SK-N-SH (cell line): ENCODE measurements around the gene COG8. TPM values are rescaled to one million over a fixed set of nuclear protein-coding genes. Genes with fewer than 3 reads are reported as not detected.

Source experiments
- CTCF ChIA-PET: fragments of 300-600, 350-600 bp; formaldehyde crosslinking; extraction: SDS; loops from one replicate; lab custom pipeline; 2021; lab: Yijun Ruan, JAX
- POLR2A ChIA-PET: fragments of 350-600 bp; sonication (Branson Sonifier 250); formaldehyde crosslinking; extraction: SDS; loops from one replicate; lab custom pipeline; 2020; ENCODE audit warnings: antibody characterized with exemption, inconsistent platforms; lab: Yijun Ruan, JAX
- DNase-seq: peaks from one replicate; pipeline ENCODE4 v3.0.0; 2012
- H2AFZ ChIP-seq: fragments of 200-600 bp; sonication (generic); 2 replicates; pipeline ENCODE4 v1.8.1; 2016; ENCODE audit warnings: antibody characterized with exemption, mild to moderate bottlenecking, low read depth
- H3F3A ChIP-seq: fragments of 200-600 bp; sonication (generic); replicated peaks from 2 replicates; pipeline ENCODE3; 2016; ENCODE audit warnings: antibody characterized with exemption, mild to moderate bottlenecking; ENCODE audit not compliant: insufficient read depth
- H3K27ac ChIP-seq, 2 experiments: fragments of 200-500 bp in 1 of 2; fragments of 200-600 bp in 1 of 2; sonication (Bioruptor generic) in 1 of 2; sonication (generic), shearing (Covaris generic) in 1 of 2; 2 replicates each; pipeline versions ENCODE4 v1.5.1 to v1.6.1; 2014 to 2016; ENCODE audit warnings: low read depth in 2 of 2, inconsistent platforms in 1 of 2, low read length in 1 of 2, mild to moderate bottlenecking in 1 of 2, mixed read lengths in 1 of 2
- H3K27me3 ChIP-seq: fragments of 200-600 bp; sonication (generic), shearing (Covaris generic); 2 replicates; pipeline ENCODE4 v1.6.1; 2016; ENCODE audit warnings: mixed run types; ENCODE audit not compliant: insufficient read depth
- H3K36me3 ChIP-seq, 2 experiments: fragments of 200-500 bp in 1 of 2; fragments of 200-600 bp in 1 of 2; sonication (Bioruptor generic) in 1 of 2; sonication (generic) in 1 of 2; replicated peaks in 1 of 2; 2 replicates each; pipeline versions ENCODE3 to v1.5.1; 2014 to 2016; ENCODE audit warnings: low read length in 1 of 2, mild to moderate bottlenecking in 1 of 2; ENCODE audit not compliant: insufficient read depth in 2 of 2, control insufficient read depth in 1 of 2
- H3K4me1 ChIP-seq, 2 experiments: fragments of 200-500 bp in 1 of 2; fragments of 200-600 bp in 1 of 2; sonication (Bioruptor generic) in 1 of 2; sonication (generic), shearing (Covaris generic) in 1 of 2; 2 replicates each; pipeline versions ENCODE4 v1.5.1 to v1.6.1; 2014 to 2016; ENCODE audit warnings: low read depth in 1 of 2, low read length in 1 of 2, mixed run types in 1 of 2; ENCODE audit not compliant: insufficient read depth in 2 of 2, control insufficient read depth in 1 of 2
- H3K4me2 ChIP-seq: fragments of 200-600 bp; sonication (generic), shearing (Covaris generic); 2 replicates; pipeline ENCODE4 v1.6.1; 2017; ENCODE audit warnings: mixed run types
- H3K4me3 ChIP-seq, 2 experiments: fragments of 200-500 bp in 1 of 2; fragments of 200-600 bp in 1 of 2; sonication (Bioruptor generic) in 1 of 2; sonication (generic), shearing (Covaris generic) in 1 of 2; 2 replicates each; pipeline versions ENCODE4 v1.5.1 to v1.8.1; 2014 to 2016; ENCODE audit warnings: low read depth in 2 of 2, inconsistent platforms in 1 of 2, low read length in 1 of 2, mild to moderate bottlenecking in 1 of 2, mixed read lengths in 1 of 2, moderate library complexity in 1 of 2
- H3K79me2 ChIP-seq: fragments of 200-600 bp; sonication (generic); 2 replicates; pipeline ENCODE4 v1.8.1; 2017; ENCODE audit warnings: mild to moderate bottlenecking; ENCODE audit not compliant: insufficient read depth
- H3K9ac ChIP-seq: fragments of 200-600 bp; sonication (generic); 2 replicates; pipeline ENCODE4 v1.6.1; 2017; ENCODE audit warnings: mixed run types
- H3K9me2 ChIP-seq: fragments of 200-600 bp; sonication (generic); 2 replicates; pipeline ENCODE4 v1.6.1; 2017; ENCODE audit warnings: mixed run types
- H3K9me3 ChIP-seq: fragments of 200-600 bp; sonication (generic); 2 replicates; pipeline ENCODE4 v1.6.1; 2017; ENCODE audit warnings: mixed run types, mild to moderate bottlenecking, moderate library complexity
- H4K20me1 ChIP-seq: fragments of 200-600 bp; sonication (generic); 2 replicates; pipeline ENCODE4 v1.6.1; 2017; ENCODE audit warnings: mild to moderate bottlenecking, mixed run types; ENCODE audit not compliant: insufficient read depth
- CTCF ChIP-seq: fragments of 200-600 bp; sonication (generic); IDR thresholded peaks from 2 replicates; pipeline ENCODE4 v1.6.1; 2017; ENCODE audit warnings: antibody characterized with exemption, mild to moderate bottlenecking, moderate library complexity
- EP300 ChIP-seq, 2 experiments: IDR thresholded peaks; 2 replicates each; pipeline versions ENCODE4 v1.4.0 to v1.6.1; 2012; ENCODE audit warnings: borderline replicate concordance in 1 of 2, low read depth in 1 of 2, low read length in 1 of 2
- FOSL2 ChIP-seq: IDR thresholded peaks from 2 replicates; pipeline ENCODE4 v1.4.0; 2012; ENCODE audit warnings: low read depth, mild to moderate bottlenecking, moderate library complexity, borderline replicate concordance
- FOXJ3 ChIP-seq: sonication (generic); formaldehyde crosslinking; IDR thresholded peaks from 2 replicates; pipeline ENCODE4 v1.5.1; 2020; ENCODE audit warnings: mild to moderate bottlenecking, missing genetic modification reagents
- FOXM1 ChIP-seq: IDR thresholded peaks from 2 replicates; pipeline ENCODE4 v1.4.0; 2012; ENCODE audit warnings: low read depth, mild to moderate bottlenecking
- MEF2A ChIP-seq: IDR thresholded peaks from 2 replicates; pipeline ENCODE4 v1.4.0; 2012; ENCODE audit warnings: low read depth, borderline replicate concordance
- NFIC ChIP-seq: IDR thresholded peaks from 2 replicates; pipeline ENCODE4 v1.4.0; 2012; ENCODE audit warnings: borderline replicate concordance
- POLR2AphosphoS5 ChIP-seq: IDR thresholded peaks from 2 replicates; pipeline ENCODE4 v1.6.1; 2012; ENCODE audit warnings: low read depth, low read length
- REST ChIP-seq: IDR thresholded peaks from 2 replicates; pipeline ENCODE4 v1.6.1; 2012; ENCODE audit warnings: mild to moderate bottlenecking, low read depth, low read length, moderate library complexity
- RFX5 ChIP-seq: IDR thresholded peaks from 2 replicates; pipeline ENCODE4 v1.6.1; 2012; ENCODE audit warnings: mild to moderate bottlenecking, improper control_type of control experiment, low read length
- RXRA ChIP-seq: IDR thresholded peaks from 2 replicates; pipeline ENCODE4 v1.4.0; 2012; ENCODE audit warnings: low read depth, mild to moderate bottlenecking, borderline replicate concordance
- SIN3A ChIP-seq: IDR thresholded peaks from 2 replicates; pipeline ENCODE4 v1.6.1; 2012; ENCODE audit warnings: low read depth, mild to moderate bottlenecking, low read length, moderate library complexity, borderline replicate concordance
- TCF12 ChIP-seq: IDR thresholded peaks from 2 replicates; pipeline ENCODE4 v1.4.0; 2012
- YY1 ChIP-seq: IDR thresholded peaks from 2 replicates; pipeline ENCODE4 v1.4.0; 2012; ENCODE audit warnings: low read depth, mild to moderate bottlenecking
- WGBS: methylation state at CpG from one replicate; pipeline ENCODE4 v1.1.6; 2017; ENCODE audit warnings: low lambda C conversion rate; 5-methylcytosine and 5-hydroxymethylcytosine counted together
- polyA plus RNA-seq, 3 experiments: library from polyadenylated mRNA; depleted of rRNA; stranded (reverse); fragments of >200 nt; gene quantifications; 2 replicates each; pipeline ENCODE4 v1.2.3, GENCODE V29; 2012
- TF ChIP-seq, protein P1 (sequence below): IDR thresholded peaks from 2 replicates; pipeline ENCODE4 v1.4.0; 2012; ENCODE audit warnings: low read depth, borderline replicate concordance
- TF ChIP-seq, protein P2 (sequence below): IDR thresholded peaks from 2 replicates; pipeline ENCODE4 v1.4.0; 2012; ENCODE audit warnings: low read depth
- TF ChIP-seq, protein P3 (sequence below): IDR thresholded peaks from 2 replicates; pipeline ENCODE4; 2012
- TF ChIP-seq, protein P4 (sequence below): fragments of 150-350 bp; IDR thresholded peaks from 2 replicates; pipeline ENCODE4 v1.6.1; 2017; ENCODE audit warnings: antibody characterized with exemption, low read length, low read depth, borderline replicate concordance

COG8 gene
- polyA plus RNA-seq, 1 of the 3 experiments (the other 2 are of a cell fraction), result 30.2 TPM

- CTCF ChIA-PET, result interaction anchor here (0.6 to 4.6 kb wide), 5 partner anchors 12 to 799 kb away, joined by 3 to 21 read pairs (median 3); partner anchors contain the start of gene COG8
Observed at GRCh38 chr16:69326172-69326873, 13.0 kb downstream of the COG8 start.

More at GRCh38 chr16:69326172-69326873, 13.0 kb downstream of the COG8 start:
- no peak for TF ChIP-seq POLR2AphosphoS5
- TF ChIP-seq NFIC, result no peak
- no peak for TF ChIP-seq SIN3A
- no peak for TF ChIP-seq FOXJ3
- no peak for TF ChIP-seq EP300 (IDR thresholded peaks at IDR 0.05; ENCODE audit: borderline replicate concordance in 1 of 2, low read depth in 1 of 2, low read length in 1 of 2)
- no peak for TF ChIP-seq TCF12
- TF ChIP-seq, protein P1, sequence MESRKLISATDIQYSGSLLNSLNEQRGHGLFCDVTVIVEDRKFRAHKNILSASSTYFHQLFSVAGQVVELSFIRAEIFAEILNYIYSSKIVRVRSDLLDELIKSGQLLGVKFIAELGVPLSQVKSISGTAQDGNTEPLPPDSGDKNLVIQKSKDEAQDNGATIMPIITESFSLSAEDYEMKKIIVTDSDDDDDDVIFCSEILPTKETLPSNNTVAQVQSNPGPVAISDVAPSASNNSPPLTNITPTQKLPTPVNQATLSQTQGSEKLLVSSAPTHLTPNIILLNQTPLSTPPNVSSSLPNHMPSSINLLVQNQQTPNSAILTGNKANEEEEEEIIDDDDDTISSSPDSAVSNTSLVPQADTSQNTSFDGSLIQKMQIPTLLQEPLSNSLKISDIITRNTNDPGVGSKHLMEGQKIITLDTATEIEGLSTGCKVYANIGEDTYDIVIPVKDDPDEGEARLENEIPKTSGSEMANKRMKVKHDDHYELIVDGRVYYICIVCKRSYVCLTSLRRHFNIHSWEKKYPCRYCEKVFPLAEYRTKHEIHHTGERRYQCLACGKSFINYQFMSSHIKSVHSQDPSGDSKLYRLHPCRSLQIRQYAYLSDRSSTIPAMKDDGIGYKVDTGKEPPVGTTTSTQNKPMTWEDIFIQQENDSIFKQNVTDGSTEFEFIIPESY, result no peak
- no peak for TF ChIP-seq FOXM1
- no peak for TF ChIP-seq REST
- TF ChIP-seq, protein P2, sequence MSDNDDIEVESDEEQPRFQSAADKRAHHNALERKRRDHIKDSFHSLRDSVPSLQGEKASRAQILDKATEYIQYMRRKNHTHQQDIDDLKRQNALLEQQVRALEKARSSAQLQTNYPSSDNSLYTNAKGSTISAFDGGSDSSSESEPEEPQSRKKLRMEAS, result no peak
- no peak for TF ChIP-seq CTCF
- no peak for TF ChIP-seq RXRA
- TF ChIP-seq, protein P3, sequence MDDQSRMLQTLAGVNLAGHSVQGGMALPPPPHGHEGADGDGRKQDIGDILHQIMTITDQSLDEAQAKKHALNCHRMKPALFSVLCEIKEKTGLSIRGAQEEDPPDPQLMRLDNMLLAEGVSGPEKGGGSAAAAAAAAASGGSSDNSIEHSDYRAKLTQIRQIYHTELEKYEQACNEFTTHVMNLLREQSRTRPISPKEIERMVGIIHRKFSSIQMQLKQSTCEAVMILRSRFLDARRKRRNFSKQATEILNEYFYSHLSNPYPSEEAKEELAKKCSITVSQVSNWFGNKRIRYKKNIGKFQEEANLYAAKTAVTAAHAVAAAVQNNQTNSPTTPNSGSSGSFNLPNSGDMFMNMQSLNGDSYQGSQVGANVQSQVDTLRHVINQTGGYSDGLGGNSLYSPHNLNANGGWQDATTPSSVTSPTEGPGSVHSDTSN, result no peak
- TF ChIP-seq FOSL2, result no peak
- no peak for TF ChIP-seq MEF2A
- no peak for TF ChIP-seq YY1
- TF ChIP-seq, protein P4, sequence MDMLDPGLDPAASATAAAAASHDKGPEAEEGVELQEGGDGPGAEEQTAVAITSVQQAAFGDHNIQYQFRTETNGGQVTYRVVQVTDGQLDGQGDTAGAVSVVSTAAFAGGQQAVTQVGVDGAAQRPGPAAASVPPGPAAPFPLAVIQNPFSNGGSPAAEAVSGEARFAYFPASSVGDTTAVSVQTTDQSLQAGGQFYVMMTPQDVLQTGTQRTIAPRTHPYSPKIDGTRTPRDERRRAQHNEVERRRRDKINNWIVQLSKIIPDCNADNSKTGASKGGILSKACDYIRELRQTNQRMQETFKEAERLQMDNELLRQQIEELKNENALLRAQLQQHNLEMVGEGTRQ, result no peak
- no peak for TF ChIP-seq RFX5
- TF ChIP-seq, all 33 proteins: peak for 0
- Histone ChIP-seq H3K9me3 (no peaks in the 10 kb centered on the region), H3K9me2 (no peaks in the 10 kb centered on the region), H3K27me3 (no peaks in the 10 kb centered on the region), H2AFZ (no peak overlapping the region), H3K9ac (no peak overlapping the region), H3F3A (peaks cover 23% of the 10 kb centered on the region), H3K27ac (no peak overlapping the region), H4K20me1 (peaks cover 71% of the 10 kb centered on the region), H3K4me3 (no peak overlapping the region), H3K4me1 (peaks cover 11 to 41% of the 10 kb centered on the region in 2 experiments), H3K79me2 (peaks cover 89% of the 10 kb centered on the region), H3K36me3 (peaks cover 53 to 55% of the 10 kb centered on the region in 2 experiments), H3K4me2 (peak overlapping the region; percentile 91)
- POLR2A ChIA-PET, result interaction anchor here (0.9 kb wide), 1 partner anchor 9 kb away, joined by 3 read pairs; no protein-coding TSS in a partner anchor
- 68% methylated on average over 7 of the region's 7 CpGs for WGBS
- DNase-seq, result no peak
